Activated gamma-delta T cell treated with Interleukin-2 at 50 U/mL for 16 hours (primary cell): ENCODE results near the gene ASGR2.
A peak's percentile ranks its signal among the peaks of the same experiment; 100 is the strongest.
"Not testable (repeated sequence)": the region's sequence is repeated elsewhere in the genome, so short reads cannot be mapped to it uniquely, and the experiment has no call there.

Source experiments
- DNase-seq: peaks from one replicate; pipeline ENCODE4 v3.0.0-alpha.2; 2020

The ASGR2 gene

DNA sequence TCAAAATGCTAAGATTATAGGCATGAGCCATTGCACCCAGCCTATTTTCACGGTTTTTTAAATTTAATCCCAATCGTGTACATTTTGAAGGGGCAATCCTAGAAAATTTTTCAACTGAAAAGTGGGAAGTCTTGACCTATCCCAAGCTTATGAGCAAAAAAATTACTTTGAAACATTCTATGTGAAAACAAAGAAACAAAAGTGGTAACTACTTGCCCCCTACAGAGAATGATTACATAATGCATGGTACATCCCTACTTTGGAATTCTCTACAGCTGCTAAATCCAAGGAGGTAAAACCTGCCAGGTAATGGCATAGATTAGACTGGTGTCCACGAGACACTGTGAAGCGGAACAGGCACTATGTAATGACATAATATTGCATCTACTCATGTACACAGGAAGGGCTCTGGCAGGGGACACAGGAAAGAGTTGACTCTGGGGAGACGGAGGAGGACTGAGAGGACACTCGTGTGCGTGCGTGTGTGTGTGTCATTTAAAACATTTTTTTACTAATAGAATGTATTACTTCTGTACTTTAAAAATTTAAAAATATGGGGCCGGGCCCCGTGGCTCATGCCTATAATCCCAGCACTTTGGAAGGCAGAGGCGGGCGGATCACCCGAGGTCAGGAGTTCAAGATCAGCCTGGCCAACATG lies 15.7 kb downstream of the ASGR2 start:
- DNase-seq = no peak

DNA sequence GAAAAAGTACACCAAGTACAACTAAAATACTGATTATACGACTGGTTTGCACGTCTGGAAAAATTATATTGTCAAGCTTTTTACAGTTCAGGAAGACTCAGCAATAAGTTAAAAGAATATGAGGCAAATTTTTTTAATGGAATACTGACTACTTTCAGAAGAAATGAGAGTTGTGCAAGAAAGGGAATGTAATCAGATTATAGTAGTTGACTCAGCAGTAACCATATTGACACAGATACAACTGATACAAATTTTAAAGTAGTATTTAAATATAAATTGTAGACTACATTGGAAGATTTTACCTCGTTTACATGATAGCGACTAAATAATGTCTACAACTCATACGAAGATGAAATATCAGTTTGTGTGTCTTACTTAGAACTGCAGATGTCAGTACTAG lies 16.7 kb downstream of the ASGR2 start:
- no peak for DNase-seq

DNA sequence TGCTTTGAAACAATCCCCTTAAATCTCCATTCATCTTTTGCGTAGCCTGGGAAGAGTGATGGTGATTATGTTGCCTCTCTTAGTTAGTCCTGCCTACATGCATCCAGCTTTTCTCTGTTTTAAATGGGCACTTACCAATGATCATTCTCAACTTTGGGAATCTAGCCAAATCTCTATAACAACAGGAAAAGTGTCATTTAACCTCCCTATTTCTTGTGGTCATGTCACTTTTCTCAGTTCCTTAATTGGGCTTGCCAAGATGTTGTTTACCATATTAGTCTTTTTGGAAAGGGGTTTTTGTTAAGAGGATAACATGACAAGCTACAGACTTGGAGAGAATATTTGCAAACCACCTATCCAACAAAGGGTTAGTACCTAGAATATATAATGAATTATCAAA lies 19.0 kb downstream of the ASGR2 start:
- no peak for DNase-seq

DNA sequence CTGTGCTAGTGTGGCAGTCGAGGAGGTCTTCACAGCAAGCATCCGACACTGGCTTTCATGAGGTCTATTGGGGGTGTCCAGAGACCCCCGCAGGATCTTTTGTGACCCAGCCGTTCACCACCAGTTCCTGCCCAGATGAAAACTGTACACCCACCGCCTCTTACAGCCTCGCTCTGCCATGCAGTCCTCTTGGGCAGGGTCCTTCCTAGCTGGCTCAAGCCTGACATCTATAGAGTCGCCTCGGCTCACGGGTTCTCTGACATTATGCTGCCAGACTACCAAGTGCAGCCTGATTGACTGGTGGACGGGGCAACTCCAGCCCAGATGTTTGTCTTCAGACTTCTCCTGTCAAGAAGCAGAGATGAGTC lies 20.0 kb downstream of the ASGR2 start:
- no peak for DNase-seq

DNA sequence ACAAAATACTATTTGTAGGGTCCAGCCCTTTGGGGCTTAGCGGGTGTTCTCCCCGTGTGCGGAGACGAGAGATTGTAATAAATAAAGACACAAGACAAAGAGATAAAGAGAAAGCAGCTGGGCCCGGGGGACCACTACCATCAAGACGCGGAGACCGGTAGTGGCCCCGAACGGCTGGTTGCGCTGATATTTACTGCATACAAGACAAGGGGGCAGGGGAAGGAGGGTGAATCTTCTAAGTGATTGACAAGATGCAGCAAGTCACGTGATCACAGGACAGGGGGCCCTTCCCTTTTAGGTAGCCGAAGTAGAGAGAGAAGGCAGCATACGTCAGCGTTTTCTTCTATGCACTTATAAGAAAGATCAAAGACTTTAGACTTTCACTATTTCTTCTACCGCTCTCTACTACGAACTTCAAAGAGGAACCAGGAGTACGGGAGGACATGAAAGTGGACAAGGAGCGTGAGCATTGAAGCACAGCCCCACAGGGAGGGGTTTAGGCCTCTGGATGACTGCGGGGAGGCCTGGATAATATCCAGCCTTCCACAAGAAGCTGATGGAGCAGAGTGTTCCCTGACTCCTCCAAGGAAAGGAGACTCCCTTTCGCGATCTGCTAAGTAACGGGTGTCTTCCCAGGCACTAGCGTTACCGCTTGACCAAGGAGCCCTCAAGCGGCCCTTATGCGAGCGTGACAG lies 23.2 kb downstream of the ASGR2 start:
- not testable (repeated sequence) for DNase-seq

DNA sequence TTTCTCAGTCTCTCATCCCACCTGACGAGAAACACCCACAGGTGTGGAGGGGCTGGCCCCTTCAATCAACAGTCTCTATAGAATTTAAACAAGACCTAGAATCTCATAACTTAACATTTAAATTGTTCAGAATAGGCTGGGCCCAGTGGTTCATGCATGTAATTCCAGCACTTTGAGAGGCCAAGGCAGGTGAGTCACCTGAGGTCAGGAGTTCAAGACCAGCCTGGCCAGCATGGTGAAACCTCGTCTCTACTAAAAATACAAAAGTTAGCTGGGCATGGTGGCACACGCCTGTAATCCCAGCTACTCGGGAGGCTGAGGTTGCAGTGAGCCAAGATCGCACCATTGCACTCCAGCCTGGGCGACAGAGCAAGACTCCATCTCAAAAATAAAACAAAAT lies 25.1 kb downstream of the ASGR2 start:
- not testable (repeated sequence) for DNase-seq

DNA sequence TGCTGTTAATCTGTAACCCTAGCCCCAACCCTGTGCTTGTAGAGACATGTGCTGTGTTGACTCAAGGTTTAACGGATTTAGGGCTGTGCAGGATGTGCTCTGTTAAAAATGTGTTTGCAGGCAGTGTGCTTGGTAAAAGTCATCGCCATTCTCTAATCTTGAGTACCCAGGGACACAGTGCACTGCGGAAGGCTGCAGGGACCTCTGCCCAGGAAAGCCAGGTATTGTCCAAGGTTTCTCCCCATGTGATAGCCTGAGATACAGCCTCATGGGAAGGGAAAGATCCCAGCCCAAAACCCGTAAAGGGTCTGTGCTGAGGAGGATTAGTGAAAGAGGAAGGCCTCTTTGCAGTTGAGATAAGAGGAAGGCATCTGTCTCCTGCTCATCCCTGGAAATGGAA lies 26.2 kb downstream of the ASGR2 start:
- DNase-seq = not testable (repeated sequence)

DNA sequence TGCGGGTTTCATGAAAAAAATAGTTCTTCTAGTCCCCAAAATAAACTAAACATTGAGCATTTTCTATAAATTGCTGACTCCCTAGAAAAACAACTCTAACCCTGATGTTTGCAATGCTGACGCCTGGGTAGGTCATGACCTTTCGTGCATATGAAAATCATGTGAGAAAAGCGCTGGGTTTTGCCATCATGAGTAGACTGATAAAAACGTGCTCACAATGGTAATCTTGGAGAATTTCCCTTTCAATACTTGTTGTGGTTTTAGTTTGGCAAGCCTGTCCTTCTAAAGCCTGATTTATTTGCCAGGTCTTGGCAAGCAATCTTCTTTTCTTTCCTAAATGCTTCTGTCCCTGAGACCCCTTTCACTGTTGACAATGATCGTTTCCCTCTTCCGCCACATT lies 30.5 kb downstream of the ASGR2 start:
- DNase-seq = no peak

DNA sequence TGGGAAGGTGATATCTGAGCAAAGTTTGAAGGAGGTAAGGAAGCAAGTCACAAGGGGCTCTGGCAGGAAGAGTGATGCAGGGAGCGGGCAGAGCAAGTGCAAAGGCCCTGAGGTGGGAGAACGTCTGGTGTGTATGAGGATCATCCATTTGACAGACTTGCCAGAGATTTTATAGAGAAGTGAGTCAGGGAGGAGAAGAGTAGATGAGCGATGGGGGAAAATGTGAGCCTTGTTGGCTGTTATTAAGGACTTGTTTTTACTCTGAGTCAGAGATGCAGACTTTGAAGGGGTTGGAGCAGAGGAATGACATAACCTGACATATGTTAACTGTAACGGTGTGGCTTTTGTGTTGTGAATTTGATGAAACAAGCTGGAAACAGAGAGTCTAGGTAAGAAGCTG lies 31.0 kb downstream of the ASGR2 start:
- DNase-seq = no peak

DNA sequence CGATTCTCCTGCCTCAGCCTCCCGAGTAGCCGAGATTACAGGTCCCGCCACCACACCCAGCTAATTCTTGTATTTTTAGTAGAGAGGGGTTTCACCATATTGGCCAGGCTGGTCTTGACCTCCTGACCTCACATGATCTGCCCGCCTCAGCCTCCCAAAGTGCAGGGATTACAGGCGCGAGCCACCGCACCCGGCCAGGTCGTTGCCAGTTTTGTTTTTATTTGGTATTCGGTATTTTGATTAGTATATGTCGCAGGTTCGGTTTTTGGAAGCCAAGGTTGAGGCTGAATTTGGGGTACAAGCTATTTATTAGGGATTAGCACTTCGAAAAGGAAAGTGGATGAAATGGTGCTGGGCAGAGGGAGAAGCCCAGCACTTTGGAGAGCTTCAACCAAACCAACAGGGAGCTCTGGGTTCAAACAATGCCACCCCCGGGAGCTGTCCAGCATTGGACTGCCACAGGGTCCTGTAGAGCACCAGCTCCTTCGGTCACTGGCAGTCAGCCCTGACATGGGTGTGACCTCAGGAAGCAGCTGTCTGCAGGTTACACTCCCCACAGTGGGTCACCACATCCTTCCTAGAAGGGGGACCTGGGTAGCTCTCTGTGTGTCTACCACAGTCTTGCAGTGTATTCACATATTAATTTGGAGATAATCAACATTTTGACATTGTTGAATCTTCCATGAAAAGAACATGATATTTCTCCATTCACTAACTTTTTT lies 33.1 kb downstream of the ASGR2 start:
- DNase-seq = peak; percentile 38

DNA sequence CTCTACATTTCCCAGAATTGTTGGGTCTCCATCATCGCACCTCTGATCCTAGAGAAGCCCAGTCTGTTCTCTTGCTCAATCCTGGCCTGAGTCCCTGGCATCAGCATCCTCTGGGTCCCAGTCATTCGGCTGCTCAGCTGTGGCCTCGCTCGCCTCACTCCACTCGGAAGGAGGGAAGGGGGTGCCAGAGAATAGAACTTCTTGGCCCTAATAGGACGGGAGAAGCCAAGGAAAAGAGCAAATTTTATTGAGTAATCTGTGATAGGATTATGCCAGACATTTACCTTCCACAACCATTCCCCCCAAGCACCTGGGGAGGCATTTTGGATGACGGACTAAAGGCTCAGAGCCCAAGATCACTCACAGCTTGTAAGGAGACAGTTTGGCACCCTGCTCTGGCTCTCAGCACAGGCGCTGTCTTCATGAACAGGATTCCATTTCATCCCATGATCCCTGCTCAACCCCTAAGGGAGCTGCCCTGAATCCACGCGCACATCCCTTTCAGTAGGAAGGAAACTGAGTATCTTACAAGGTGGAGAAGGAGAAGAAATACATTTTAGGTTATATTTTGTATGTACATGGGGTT lies 34.1 kb downstream of the ASGR2 start:
- no peak for DNase-seq

DNA sequence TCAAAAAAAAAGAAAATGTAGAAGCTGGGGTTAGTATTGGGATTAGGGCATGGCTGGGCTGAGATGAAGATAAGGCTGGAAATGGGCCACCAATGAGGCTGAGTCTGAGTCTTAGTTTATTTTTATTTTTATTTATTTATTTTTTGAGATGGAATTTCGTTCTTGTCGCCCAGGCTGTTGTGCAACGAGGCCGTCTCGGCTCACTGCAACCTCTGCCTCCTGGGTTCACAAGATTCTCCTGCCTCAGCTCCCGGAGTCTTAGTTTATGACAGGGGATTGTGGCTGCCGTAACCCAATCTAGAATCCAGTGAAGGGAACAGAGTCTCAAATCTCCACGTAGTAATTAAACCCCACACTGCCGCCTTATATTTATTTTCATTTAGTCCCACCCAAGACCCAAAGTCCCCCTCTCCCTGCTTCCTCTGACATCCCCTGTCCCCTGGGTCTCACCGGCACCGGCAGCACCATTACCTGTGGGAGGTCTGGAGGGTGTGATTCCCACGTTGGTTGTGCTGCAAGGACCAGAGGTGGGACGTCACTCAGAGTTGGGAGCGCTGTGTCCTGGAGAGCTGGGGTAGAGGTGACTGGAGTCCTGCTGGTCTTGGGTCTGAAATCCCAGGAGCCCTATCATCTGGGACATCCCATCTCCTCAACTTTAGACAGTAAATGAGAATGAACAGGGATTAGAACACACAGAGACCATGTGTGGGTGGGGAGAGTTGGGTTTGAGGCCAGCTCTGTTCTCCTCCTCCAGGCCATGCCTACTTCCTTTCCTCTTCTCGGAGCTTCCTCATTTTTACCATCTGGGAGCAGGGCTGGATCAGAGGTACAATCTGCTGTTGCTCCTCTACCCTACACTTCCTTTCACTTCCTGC lies 34.8 kb downstream of the ASGR2 start, which contains the start of gene CLEC10A:
TSS of gene CLEC10A (minus strand) at position 671 of the 875 bp plus-strand sequence. CDS start 1,439 bp downstream, outside the sequence.
- DNase-seq = no peak

DNA sequence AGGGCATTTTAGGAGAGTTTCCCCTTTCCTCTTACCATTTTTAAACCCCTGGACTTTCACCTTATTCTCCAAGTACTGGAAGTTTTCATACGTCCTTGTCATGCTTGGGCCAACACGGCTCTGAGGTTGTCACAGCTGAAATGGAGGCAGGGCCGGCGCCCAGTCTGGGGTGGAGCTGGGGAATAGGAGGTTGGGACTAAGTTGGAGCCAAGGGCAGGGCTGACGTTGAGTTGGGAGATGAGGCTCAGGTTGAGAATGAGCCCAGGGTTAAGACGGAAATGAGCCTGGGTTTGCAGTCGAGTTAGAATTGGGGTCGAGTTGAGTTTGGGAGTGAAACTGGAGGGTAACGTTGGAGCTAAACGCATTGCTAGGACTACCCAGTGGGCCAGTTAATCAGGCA lies 35.9 kb downstream of the ASGR2 start:
- DNase-seq = no peak

DNA sequence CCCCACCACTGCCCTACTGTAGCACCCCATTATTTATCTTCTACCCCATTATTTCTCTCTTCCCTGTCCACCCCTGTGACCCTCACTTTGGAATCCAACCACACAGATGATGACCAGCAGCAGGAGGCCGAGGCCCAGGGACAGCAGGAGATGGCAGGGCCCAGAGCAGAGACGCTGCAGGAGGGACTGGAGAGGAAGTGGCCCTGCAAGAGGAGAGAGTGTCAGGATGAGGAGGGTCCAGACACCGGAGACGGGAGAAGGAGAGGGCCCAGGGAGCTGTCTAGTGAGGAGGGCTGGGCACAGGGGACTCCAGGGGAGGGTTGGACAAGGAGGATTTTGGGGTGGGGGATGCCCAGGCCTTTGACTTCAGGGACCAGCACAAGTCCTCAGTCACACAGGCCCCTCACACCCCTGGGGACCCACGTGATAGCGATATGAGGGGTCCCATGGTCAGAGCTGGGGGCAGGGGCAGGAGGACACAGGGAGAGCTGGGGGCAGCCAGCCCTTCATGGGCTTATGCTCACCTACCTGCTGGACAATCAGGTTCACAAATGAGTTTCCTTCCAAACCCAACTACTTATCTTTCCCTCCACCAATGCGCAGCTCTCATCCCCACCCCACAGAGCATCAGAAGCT lies 36.6 kb downstream of the ASGR2 start:
- DNase-seq = no peak

DNA sequence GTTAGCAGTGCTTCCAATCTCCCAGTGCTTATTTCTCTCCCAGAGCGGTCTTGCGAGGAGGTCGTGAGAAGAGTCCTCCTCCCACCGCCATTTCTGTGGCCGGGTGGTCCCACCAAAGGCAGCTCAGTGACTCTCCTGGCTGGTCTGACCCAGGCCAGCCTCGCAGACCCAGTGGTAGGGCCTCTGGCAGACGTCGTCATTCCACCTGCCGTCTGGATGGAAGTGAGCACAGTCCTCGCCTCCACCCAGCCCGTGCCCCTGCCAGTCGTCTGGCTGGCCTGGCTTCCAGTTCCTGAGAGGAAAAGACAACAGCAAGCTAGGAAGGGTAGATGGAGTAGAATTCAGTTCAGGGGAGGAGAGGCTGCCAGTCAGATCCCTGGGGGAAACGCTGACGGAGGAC lies 39.7 kb downstream of the ASGR2 start:
- DNase-seq = no peak

DNA sequence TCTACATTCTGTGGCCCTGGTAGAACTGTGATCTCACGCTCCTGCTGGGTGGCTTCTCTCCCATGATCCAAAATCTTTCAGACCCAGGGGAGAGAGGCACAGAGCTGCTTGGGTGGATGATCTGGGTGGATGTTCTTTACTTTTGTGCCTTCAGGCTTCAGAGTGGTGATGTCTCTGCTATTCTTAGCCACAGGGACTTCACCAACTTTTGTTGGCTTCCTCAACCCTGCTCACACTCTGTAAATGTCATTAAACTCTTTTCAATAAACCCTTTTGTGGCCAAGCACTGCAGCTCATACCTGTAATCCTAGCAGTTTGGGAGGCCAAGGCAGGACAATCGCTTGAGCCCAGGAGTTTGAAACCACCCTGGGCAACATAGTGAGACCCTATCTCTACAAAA lies 42.2 kb downstream of the ASGR2 start:
- DNase-seq = no peak

DNA sequence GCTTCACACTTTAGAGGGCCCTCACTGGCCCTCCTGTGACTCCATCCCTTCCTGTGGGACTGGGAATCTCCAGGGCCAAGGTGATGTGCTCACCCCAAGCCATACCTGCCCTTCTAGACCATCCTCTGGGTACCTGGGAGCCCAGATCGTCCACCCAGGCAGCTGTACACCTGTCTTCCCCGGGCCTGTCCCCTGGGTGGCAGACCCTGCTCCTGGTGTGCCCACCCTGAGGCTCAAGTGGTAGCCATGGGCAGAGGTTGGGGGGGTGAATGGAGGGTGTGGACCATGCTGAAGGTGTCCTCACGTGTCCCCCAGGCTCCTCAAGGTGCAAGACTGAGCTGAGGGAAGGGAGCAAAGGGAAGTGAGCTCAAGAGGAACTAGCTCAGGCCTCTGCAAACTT lies 43.9 kb downstream of the ASGR2 start:
- DNase-seq = no peak

DNA sequence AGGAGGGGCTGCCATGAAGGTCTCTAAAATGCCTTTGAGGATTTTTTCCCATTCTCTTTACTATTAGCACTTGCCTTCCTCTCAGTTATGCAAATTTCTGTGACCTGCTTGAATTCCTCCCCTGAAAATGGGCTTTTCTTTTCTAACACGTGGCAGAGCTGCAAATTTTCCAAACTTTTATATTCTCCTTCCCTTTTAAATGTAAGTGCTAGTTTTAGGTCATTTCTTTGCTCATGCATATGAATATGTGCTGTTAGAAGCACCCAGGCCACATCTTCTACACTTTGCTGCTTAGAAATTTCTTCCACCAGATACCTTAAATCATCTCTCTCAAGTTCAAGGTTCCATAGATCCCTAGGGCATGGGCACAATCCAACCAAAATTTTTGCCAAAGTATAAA lies 46.4 kb downstream of the ASGR2 start:
- no peak for DNase-seq

DNA sequence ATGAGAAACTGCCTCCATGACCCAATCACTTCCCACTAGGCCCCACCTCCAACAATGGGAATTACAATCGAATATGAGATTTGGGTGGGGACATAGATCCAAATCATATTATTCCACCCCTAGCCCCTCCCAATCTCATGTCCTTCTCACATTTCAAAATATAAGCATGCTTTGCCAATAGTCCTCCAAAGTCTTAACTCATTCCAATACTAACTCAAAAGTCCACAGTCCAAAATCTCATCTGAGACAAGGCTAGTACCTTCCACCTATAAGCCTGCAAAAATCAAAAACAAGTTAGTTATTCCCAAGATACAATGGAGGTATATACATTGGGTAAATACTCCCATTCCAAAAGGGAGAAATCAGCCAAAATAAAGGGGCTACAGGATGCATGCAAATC lies 47.4 kb downstream of the ASGR2 start:
- DNase-seq = no peak

DNA sequence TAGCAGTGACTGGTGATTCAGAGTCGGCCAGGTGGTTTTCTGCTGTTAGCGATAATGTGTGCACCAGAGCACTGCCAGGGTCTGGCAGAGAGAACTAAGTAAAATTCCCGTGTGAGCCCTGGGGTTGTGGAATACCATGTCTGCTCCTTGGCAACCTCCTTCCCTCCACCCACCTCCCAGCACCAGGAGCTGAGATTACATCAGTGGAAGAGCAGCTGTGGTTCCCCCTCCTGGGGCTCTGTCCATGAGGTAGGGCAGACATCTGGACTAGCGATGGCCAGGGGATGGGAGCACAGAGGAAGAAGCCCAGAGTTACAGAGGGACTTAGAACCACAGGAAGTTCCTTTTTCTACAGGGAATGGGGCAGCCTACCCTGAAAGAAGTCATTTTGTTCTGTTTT lies 50.4 kb downstream of the ASGR2 start:
- no peak for DNase-seq

DNA sequence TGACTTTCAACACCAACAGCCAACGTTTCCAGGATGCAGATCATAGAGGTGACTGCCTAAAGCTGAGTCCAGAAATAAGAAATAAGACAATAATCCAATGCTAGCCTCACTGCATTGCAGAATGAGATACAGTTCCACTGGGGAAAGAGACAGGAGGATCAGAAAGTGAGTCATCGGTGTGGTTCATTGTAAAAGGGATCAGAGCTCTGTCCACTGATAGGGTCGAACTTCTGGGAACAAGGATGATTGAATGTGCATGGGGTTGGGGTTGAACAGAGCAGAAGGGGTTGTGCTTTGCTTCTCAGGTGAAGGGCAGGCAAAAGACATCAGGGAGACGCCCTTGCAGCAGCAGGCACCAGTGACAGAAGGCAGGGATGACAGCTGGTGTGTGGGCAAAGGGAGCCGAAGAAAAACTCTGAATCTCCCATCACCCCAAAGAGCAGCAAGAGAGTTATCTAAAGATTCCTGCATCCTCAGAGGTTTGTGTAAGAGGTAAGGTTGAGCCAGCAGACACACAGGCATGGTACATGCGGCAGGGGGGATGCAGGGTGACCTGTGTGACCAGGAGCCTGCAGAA lies 51.0 kb downstream of the ASGR2 start:
- DNase-seq = no peak
